RWPE1 (cell line): Measurements from ENCODE around the gene CHAF1A.

Experiments
- CTCF ChIA-PET: fragments of 350-600 bp; sonication (Branson Sonifier 250); formaldehyde crosslinking; extraction: SDS; loops from one replicate; lab custom pipeline; 2021; lab: Yijun Ruan, JAX
- POLR2A ChIA-PET: fragments of 400-600 bp; formaldehyde crosslinking; extraction: SDS; loops from one replicate; lab custom pipeline; 2020; ENCODE audit warnings: antibody characterized with exemption; ENCODE audit not compliant: low non-redundant PET; lab: Yijun Ruan, JAX
- DNase-seq: peaks from one replicate; pipeline ENCODE4 v3.0.0; 2012; ENCODE audit warnings: low spot score
- H3K27ac ChIP-seq: fragments of 450-650 bp; 2 replicates; pipeline ENCODE4 v1.5.1; 2017
- TF ChIP-seq, protein P1 (sequence below): fragments of 450-650 bp; conservative IDR thresholded peaks from 2 replicates; pipeline ENCODE4 v1.5.1; 2017; ENCODE audit warnings: low read depth, mild to moderate bottlenecking

CHAF1A gene

GRCh38 chr19:4445963-4446703 lies 43.7 kb downstream of the CHAF1A start:
- no peak for DNase-seq
- TF ChIP-seq, protein P1, sequence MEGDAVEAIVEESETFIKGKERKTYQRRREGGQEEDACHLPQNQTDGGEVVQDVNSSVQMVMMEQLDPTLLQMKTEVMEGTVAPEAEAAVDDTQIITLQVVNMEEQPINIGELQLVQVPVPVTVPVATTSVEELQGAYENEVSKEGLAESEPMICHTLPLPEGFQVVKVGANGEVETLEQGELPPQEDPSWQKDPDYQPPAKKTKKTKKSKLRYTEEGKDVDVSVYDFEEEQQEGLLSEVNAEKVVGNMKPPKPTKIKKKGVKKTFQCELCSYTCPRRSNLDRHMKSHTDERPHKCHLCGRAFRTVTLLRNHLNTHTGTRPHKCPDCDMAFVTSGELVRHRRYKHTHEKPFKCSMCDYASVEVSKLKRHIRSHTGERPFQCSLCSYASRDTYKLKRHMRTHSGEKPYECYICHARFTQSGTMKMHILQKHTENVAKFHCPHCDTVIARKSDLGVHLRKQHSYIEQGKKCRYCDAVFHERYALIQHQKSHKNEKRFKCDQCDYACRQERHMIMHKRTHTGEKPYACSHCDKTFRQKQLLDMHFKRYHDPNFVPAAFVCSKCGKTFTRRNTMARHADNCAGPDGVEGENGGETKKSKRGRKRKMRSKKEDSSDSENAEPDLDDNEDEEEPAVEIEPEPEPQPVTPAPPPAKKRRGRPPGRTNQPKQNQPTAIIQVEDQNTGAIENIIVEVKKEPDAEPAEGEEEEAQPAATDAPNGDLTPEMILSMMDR: no peak
- ChIA-PET POLR2A (interaction anchor here (0.5 kb wide), 1 partner anchor 13 kb away, joined by 6 read pairs; no protein-coding TSS in a partner anchor), CTCF (interaction anchor here (1.0 kb wide), 1 partner anchor 179 kb away, joined by 4 read pairs; no protein-coding TSS in a partner anchor)
- H3K27ac ChIP-seq: peak overlapping the region; percentile 58

- DNase-seq: no peak
- POLR2A ChIA-PET: no interaction called here
- CTCF ChIA-PET: no interaction called here
- TF ChIP-seq, protein P1: no peak
- peak overlapping the region; percentile 58 for H3K27ac ChIP-seq
These were observed 44.3 kb downstream of the CHAF1A start for GRCh38 chr19:4446704-4447200.

- peak overlapping the region; percentile 58 for H3K27ac ChIP-seq
- no peak for DNase-seq
- CTCF ChIA-PET: no interaction called here
- POLR2A ChIA-PET: no interaction called here
- TF ChIP-seq, protein P1: no peak
These were observed 45.1 kb downstream of the CHAF1A start for GRCh38 chr19:4447327-4448146.

DNA sequence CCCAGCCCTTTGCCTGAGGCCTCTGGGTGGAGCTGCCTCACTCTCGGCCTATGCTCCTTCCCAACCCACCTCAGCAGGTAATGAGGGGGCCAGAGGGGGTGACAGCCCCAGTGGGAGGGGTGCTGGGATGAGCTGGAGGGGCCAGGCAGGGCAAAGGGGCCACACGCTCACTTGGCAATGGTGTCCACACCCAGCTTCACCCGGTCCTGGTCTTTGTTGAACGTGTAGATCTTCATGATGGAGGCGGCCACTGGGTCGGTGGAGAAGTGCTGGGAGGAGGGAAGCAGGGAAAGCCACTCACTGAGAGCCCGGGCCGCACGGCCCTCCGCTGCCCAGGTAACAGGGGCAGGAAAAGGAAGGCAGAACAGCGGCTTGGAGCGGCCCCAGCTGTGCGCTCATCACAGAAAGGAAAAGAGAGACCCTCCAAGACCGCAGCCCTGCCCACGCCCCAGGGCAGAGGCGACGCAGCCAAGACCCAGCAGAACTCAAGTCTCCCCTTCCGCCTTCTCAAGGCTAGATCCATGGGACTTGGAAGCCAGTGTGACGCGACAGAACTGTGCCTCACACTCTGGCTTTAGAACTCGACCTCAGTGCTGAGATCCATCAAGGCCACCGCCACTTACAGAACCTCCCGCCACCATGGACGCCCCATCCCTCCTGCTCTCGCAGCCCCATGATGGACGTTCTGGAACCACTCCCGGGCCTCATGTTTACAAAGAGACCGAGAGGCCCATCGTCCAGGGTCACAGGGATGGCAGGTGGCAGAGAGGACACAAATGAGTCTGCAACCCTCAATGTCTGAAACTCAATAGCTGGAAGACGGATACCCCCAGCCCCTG lies 45.9 kb downstream of the CHAF1A start:
- peak overlapping the region; percentile 58 for H3K27ac ChIP-seq
- TF ChIP-seq, protein P1: no peak
- DNase-seq: no peak
- ChIA-PET POLR2A (no interaction called here), CTCF (interaction anchor here (0.8 to 1.4 kb wide), 2 partner anchors 48 to 181 kb away, joined by 3 to 4 read pairs; partner anchors contain the start of gene SH3GL1)

GRCh38 chr19:4449022-4449638 lies 46.7 kb downstream of the CHAF1A start:
- ChIA-PET POLR2A (no interaction called here), CTCF (interaction anchor here (0.8 to 1.4 kb wide), 2 partner anchors 49 to 182 kb away, joined by 3 to 4 read pairs; partner anchors contain the start of gene SH3GL1)
- no peak for DNase-seq
- H3K27ac ChIP-seq: peak overlapping the region; percentile 58
- TF ChIP-seq, protein P1: no peak
